HG02588 (cell line): ENCODE data around the gene SLC12A3.
"Not testable (repeated sequence)": the region's sequence is repeated elsewhere in the genome, so short reads cannot be mapped to it uniquely, and the experiment has no call there.

Source experiments
- ATAC-seq: cut with Tn5 transposase; IDR thresholded peaks from one replicate; pipeline ENCODE4 v1.9.1; 2021; ENCODE audit warnings: mild to moderate bottlenecking, moderate library complexity; ENCODE audit not compliant: unreplicated experiment

The SLC12A3 gene

GRCh38 chr16:56915336-56916119 is 50.5 kb downstream of the SLC12A3 start:
- ATAC-seq: no peak

GRCh38 chr16:56916571-56917403 is 51.8 kb downstream of the SLC12A3 start:
- ATAC-seq: peak; percentile 71

- ATAC-seq: no peak
Measured at GRCh38 chr16:56918467-56919012, 53.5 kb downstream of the SLC12A3 start.

GRCh38 chr16:56919099-56919800 is 54.2 kb downstream of the SLC12A3 start:
- ATAC-seq: no peak

- no peak for ATAC-seq
Measured at GRCh38 chr16:56921571-56921970, 56.6 kb downstream of the SLC12A3 start.

- ATAC-seq: no peak
Measured at GRCh38 chr16:56923481-56924091, 58.6 kb downstream of the SLC12A3 start.

GRCh38 chr16:56927471-56927870 is 62.5 kb downstream of the SLC12A3 start:
- no peak for ATAC-seq

- ATAC-seq: no peak
Measured at GRCh38 chr16:56929639-56930038, 64.6 kb downstream of the SLC12A3 start.

GRCh38 chr16:56930486-56931270 is 65.7 kb downstream of the SLC12A3 start:
- no peak for ATAC-seq

GRCh38 chr16:56931271-56931891 is 66.4 kb downstream of the SLC12A3 start:
- peak; percentile 38 for ATAC-seq

GRCh38 chr16:56931892-56932720 is 67.1 kb downstream of the SLC12A3 start, which contains the start of gene HERPUD1:
TSS of gene HERPUD1 (plus strand) at chr16:56932142. CDS start at chr16:56932245, 103 bp downstream.
- ATAC-seq: peak; percentile 84

GRCh38 chr16:56932721-56933619 is 68.0 kb downstream of the SLC12A3 start:
- ATAC-seq: no peak

- ATAC-seq: no peak
Measured at GRCh38 chr16:56933828-56934598, 69.0 kb downstream of the SLC12A3 start.

- not testable (repeated sequence) for ATAC-seq
Measured at GRCh38 chr16:56934599-56935145, 69.7 kb downstream of the SLC12A3 start.

- ATAC-seq: no peak
Measured at GRCh38 chr16:56935201-56935600, 70.2 kb downstream of the SLC12A3 start.

GRCh38 chr16:56936491-56936890 is 71.5 kb downstream of the SLC12A3 start:
- ATAC-seq: no peak
